ENCODE results near the gene CHST8. TPM values are rescaled to one million over a fixed set of nuclear protein-coding genes. Genes with fewer than 3 reads are reported as not detected.

The CHST8 gene
- total RNA-seq, 1 experiment from 2014 or later, result not detected

- H3K4me3 ChIP-seq, result no peak overlapping the region
- H2AFZ ChIP-seq, result no peak overlapping the region
- H3K27me3 ChIP-seq (ENCODE audit: insufficient read depth, low read depth), result peaks cover 59% of the 10 kb centered on the region
- H3K79me2 ChIP-seq (ENCODE audit: low read depth), result no peaks in the 10 kb centered on the region
- no peaks in the 10 kb centered on the region for H3K4me1 ChIP-seq (replicated peaks; ENCODE audit: insufficient read depth)
- intact Hi-C loops (cut with micrococcal nuclease; ENCODE audit: unreplicated experiment), result no loop called here
- no peaks in the 10 kb centered on the region for H3F3A ChIP-seq (ENCODE audit: insufficient read depth, low read depth)
- no peak for DNase-seq
- BruUV-seq (replicated peaks), result no TSS peak
- H4K20me1 ChIP-seq (ENCODE audit: insufficient read depth), result no peaks in the 10 kb centered on the region
- no peaks in the 10 kb centered on the region for H3K9me3 ChIP-seq (ENCODE audit: insufficient read depth, low read depth)
- no peak overlapping the region for H3K27ac ChIP-seq
- H3K4me2 ChIP-seq, result no peak overlapping the region
- no peaks in the 10 kb centered on the region for H3K36me3 ChIP-seq (ENCODE audit: low read depth)
- POLR2A ChIA-PET (ENCODE audit: unreplicated experiment), result no interaction called here
- CTCF ChIA-PET, result no interaction called here
- no peaks in the 10 kb centered on the region for H3K9me2 ChIP-seq (ENCODE audit: insufficient read depth)
- TF ChIP-seq EZH2 (IDR thresholded peaks at IDR 0.05; ENCODE audit: low read depth) (no peak), CTCF (conservative IDR thresholded peaks at IDR 0.05) (no peak)
Measured at GRCh38 chr19:33595783-33596182, 26.0 kb upstream of the CHST8 start.

GRCh38 chr19:33601583-33601982, 20.2 kb upstream of the CHST8 start:
- BruUV-seq (replicated peaks), result no TSS peak
- H2AFZ ChIP-seq, result no peak overlapping the region
- no peak for TF ChIP-seq EZH2 (IDR thresholded peaks at IDR 0.05; ENCODE audit: low read depth)
- no peak for TF ChIP-seq CTCF (conservative IDR thresholded peaks at IDR 0.05)

GRCh38 chr19:33602576-33603204, 19.1 kb upstream of the CHST8 start:
- H3K9me2 ChIP-seq (ENCODE audit: insufficient read depth), result no peaks in the 10 kb centered on the region
- BruUV-seq (replicated peaks), result no TSS peak
- no peaks in the 10 kb centered on the region for H3K79me2 ChIP-seq (ENCODE audit: low read depth)
- no peaks in the 10 kb centered on the region for H4K20me1 ChIP-seq (ENCODE audit: insufficient read depth)
- H3K4me1 ChIP-seq (replicated peaks; ENCODE audit: insufficient read depth), result no peaks in the 10 kb centered on the region
- H3K27ac ChIP-seq, result no peak overlapping the region
- no peak overlapping the region for H3K4me3 ChIP-seq
- peaks cover 62% of the 10 kb centered on the region for H3K27me3 ChIP-seq (ENCODE audit: insufficient read depth, low read depth)
- no peak overlapping the region for H3K4me2 ChIP-seq
- CTCF ChIA-PET, result no interaction called here
- no peaks in the 10 kb centered on the region for H3K36me3 ChIP-seq (ENCODE audit: low read depth)
- H3F3A ChIP-seq (ENCODE audit: insufficient read depth, low read depth), result no peaks in the 10 kb centered on the region
- POLR2A ChIA-PET (ENCODE audit: unreplicated experiment), result no interaction called here
- no peak for DNase-seq
- intact Hi-C loops (cut with micrococcal nuclease; ENCODE audit: unreplicated experiment), result no loop called here
- H2AFZ ChIP-seq, result no peak overlapping the region
- TF ChIP-seq EZH2 (IDR thresholded peaks at IDR 0.05; ENCODE audit: low read depth) (no peak), CTCF (conservative IDR thresholded peaks at IDR 0.05) (no peak)
- H3K9me3 ChIP-seq (ENCODE audit: insufficient read depth, low read depth), result peaks cover 7% of the 10 kb centered on the region; the same call in 1 of the 2 replicates

More at GRCh38 chr19:33601583-33601982, 20.2 kb upstream of the CHST8 start:
- no peaks in the 10 kb centered on the region for H4K20me1 ChIP-seq (ENCODE audit: insufficient read depth)
- no peak for DNase-seq
- CTCF ChIA-PET, result no interaction called here
- H3K4me2 ChIP-seq, result no peak overlapping the region
- H3K4me1 ChIP-seq (replicated peaks; ENCODE audit: insufficient read depth), result no peaks in the 10 kb centered on the region
- no peaks in the 10 kb centered on the region for H3F3A ChIP-seq (ENCODE audit: insufficient read depth, low read depth)
- intact Hi-C loops (cut with micrococcal nuclease; ENCODE audit: unreplicated experiment), result no loop called here
- no peaks in the 10 kb centered on the region for H3K79me2 ChIP-seq (ENCODE audit: low read depth)
- no peak overlapping the region for H3K4me3 ChIP-seq
- H3K27me3 ChIP-seq (ENCODE audit: insufficient read depth, low read depth), result peaks cover 58% of the 10 kb centered on the region
- peaks cover 7% of the 10 kb centered on the region; the same call in 1 of the 2 replicates for H3K9me3 ChIP-seq (ENCODE audit: insufficient read depth, low read depth)
- POLR2A ChIA-PET (ENCODE audit: unreplicated experiment), result no interaction called here
- H3K36me3 ChIP-seq (ENCODE audit: low read depth), result no peaks in the 10 kb centered on the region
- no peak overlapping the region for H3K27ac ChIP-seq
- no peaks in the 10 kb centered on the region for H3K9me2 ChIP-seq (ENCODE audit: insufficient read depth)
